Hepatocyte (in vitro differentiated cells): Measurements from ENCODE around the gene CCDC201.

Experiments used
- CTCF ChIP-seq: fragments of 200-600 bp; sonication (generic); IDR thresholded peaks from 2 replicates; pipeline ENCODE4 v1.5.1; 2016; ENCODE audit warnings: antibody characterized with exemption, mild to moderate bottlenecking; ENCODE audit not compliant: poor library complexity
- EZH2 ChIP-seq: fragments of 200-600 bp; sonication (generic); IDR thresholded peaks from 2 replicates; pipeline ENCODE4 v1.6.1; 2016; ENCODE audit warnings: antibody characterized with exemption, mild to moderate bottlenecking, borderline replicate concordance
- EZH2phosphoT487 ChIP-seq: fragments of 200-600 bp; sonication (generic); IDR thresholded peaks from one replicate; pipeline ENCODE4 v1.6.1; 2018; ENCODE audit warnings: antibody characterized with exemption, mild to moderate bottlenecking, low read depth, moderate library complexity; ENCODE audit not compliant: unreplicated experiment, severe bottlenecking

GRCh38 chr7:45886931-45887667 lies 14.2 kb upstream of the CCDC201 start:
- TF ChIP-seq CTCF (no peak), EZH2phosphoT487 (no peak), EZH2 (no peak)
